SH-SY5Y (cell line): ENCODE results near the gene RSPO4.

Experiments
- GATA2 ChIP-seq: IDR thresholded peaks from 2 replicates; pipeline ENCODE4 v1.6.1; 2011; ENCODE audit warnings: mild to moderate bottlenecking, low read depth, low read length
- GATA3 ChIP-seq: IDR thresholded peaks from 2 replicates; pipeline ENCODE4 v1.6.1; 2011; ENCODE audit warnings: low read depth, mild to moderate bottlenecking, low read length, moderate library complexity

- TF ChIP-seq GATA2 (no peak), GATA3 (no peak)
These were observed 67.8 kb downstream of the RSPO4 start for GRCh38 chr20:934186-934840.
